WERI-Rb-1 (cell line): ENCODE results near the gene FBXL16.

Experiments used
- DNase-seq: peaks from one replicate; pipeline ENCODE4 v3.0.0-alpha.2; 2020
- H3K27ac ChIP-seq: fragments of 250-450 bp; sonication (Bioruptor Pico); 2 replicates; pipeline ENCODE4 v1.5.1; 2020; ENCODE audit warnings: mild to moderate bottlenecking, moderate library complexity
- H3K27me3 ChIP-seq: fragments of 250-450 bp; sonication (Bioruptor Pico); 2 replicates; pipeline ENCODE4 v1.5.1; 2021; ENCODE audit warnings: mild to moderate bottlenecking, low read depth, moderate library complexity; ENCODE audit not compliant: insufficient read depth, severe bottlenecking
- H3K36me3 ChIP-seq: fragments of 250-450 bp; sonication (Bioruptor Pico); 2 replicates; pipeline ENCODE4 v1.5.1; 2020; ENCODE audit warnings: mild to moderate bottlenecking, moderate library complexity
- H3K4me3 ChIP-seq: 2 replicates; pipeline ENCODE4 v1.5.1; 2011; ENCODE audit warnings: low read depth, mild to moderate bottlenecking, control low read depth, low read length
- H3K9me3 ChIP-seq: fragments of 250-450 bp; sonication (Bioruptor Pico); 2 replicates; pipeline ENCODE4 v1.5.1; 2021; ENCODE audit warnings: mild to moderate bottlenecking, moderate library complexity; ENCODE audit not compliant: severe bottlenecking
- CTCF ChIP-seq: IDR thresholded peaks from 2 replicates; pipeline ENCODE4 v1.5.1; 2011; ENCODE audit warnings: low read depth, mild to moderate bottlenecking, control low read depth, inconsistent platforms, low read length

FBXL16 gene

DNA sequence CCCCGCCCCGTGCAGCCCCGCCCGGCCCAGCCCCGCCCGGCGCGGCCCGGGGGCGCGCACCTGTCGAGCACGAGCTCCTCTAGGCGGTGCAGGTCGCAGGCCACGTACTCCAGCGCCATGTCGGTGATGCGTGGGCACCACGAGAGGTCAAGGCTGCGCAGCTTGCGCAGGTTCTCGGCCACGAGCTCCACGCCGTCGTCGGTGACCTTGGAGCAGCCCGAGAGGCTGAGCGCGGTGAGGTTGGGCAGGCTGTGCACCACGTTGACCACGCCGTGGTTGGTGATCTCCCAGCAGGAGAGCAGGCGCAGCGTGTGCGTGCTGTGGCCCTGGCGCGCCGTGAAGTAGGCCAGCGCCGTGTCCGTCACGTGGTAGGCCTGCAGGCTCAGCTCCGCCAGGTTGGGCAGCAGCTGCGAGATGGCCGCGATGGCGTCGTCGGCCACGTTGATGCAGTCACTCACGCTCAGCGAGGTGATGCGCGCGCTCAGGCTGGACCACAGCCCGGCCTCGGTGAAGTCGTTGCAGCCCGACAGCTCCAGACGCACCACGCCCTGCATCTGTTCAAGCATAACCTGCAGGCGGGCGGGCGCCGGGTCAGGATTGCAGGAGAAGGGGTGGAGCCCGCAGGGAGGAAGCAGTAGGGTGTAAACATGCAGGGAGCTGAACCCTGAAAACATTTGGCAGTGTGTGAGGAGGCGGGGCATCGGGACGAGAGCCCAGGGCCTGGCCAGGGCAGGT is 10.1 kb downstream of the FBXL16 start:
- Histone ChIP-seq H3K36me3 (peaks cover 11% of the 10 kb centered on the region), H3K27me3 (no peaks in the 10 kb centered on the region), H3K9me3 (no peaks in the 10 kb centered on the region), H3K27ac (no peak overlapping the region), H3K4me3 (no peak overlapping the region)
- no peak for DNase-seq
- no peak for TF ChIP-seq CTCF

GRCh38 chr16:694863-695354 is 10.7 kb downstream of the FBXL16 start:
- TF ChIP-seq CTCF, result no peak
- H3K36me3 ChIP-seq, result peaks cover 11% of the 10 kb centered on the region
- DNase-seq, result no peak
- H3K27me3 ChIP-seq, result no peaks in the 10 kb centered on the region
- H3K4me3 ChIP-seq, result no peak overlapping the region
- no peak overlapping the region for H3K27ac ChIP-seq
- no peaks in the 10 kb centered on the region for H3K9me3 ChIP-seq

- Histone ChIP-seq H3K36me3 (peaks cover 11% of the 10 kb centered on the region), H3K4me3 (no peak overlapping the region)
These were observed 11.3 kb downstream of the FBXL16 start for GRCh38 chr16:694187-694862.

DNA sequence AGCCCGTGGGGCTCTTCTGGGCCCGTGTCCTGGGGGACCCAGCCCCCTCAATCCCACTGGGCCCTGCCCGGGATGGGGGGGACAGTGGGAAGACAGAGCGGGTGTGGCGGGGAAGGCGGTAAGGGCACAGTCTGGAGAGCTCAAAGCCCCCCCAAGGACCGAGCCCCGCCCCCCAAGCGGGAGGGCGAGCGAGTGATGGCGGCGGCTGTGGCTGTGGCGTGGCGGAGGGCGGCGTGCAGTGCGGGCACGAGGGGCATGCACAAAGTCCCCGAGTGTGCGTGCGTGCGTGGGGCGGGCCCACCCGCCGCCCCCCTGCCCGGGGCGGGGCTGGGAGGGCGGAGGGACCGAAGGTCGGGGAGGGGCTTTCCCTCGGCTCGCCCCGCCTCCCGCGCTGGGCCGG is 11.8 kb downstream of the FBXL16 start:
- Histone ChIP-seq H3K27ac (no peak overlapping the region), H3K4me3 (no peak overlapping the region), H3K36me3 (peaks cover 11% of the 10 kb centered on the region), H3K9me3 (no peaks in the 10 kb centered on the region), H3K27me3 (no peaks in the 10 kb centered on the region)
- no peak for TF ChIP-seq CTCF
- DNase-seq, result no peak

More at GRCh38 chr16:694187-694862, 11.3 kb downstream of the FBXL16 start:
- DNase-seq, result no peak
- Histone ChIP-seq H3K9me3 (no peaks in the 10 kb centered on the region), H3K27me3 (no peaks in the 10 kb centered on the region), H3K27ac (no peak overlapping the region)
- TF ChIP-seq CTCF, result no peak

DNA sequence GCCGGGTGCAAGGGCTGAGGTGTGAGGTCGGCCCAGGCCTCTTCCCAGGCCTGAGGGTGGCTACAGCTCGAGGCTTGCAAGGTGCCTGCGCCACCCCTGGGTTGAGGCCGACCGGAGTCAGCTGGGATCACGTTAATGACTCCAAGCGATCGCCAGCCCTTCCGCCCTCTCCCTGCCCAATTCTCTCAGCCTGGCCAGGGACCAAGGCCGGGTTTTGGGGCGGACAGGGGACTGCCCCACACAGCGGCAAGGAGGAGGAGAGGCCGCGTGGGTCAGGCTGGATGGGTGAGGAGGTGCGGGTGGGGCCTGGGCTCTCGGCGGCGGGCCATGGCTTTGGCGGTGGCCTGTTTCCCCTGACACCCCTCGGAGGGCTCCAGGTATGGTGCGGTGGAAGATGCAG is 12.2 kb downstream of the FBXL16 start:
- H3K9me3 ChIP-seq, result no peaks in the 10 kb centered on the region
- H3K27ac ChIP-seq, result no peak overlapping the region
- no peak for TF ChIP-seq CTCF
- H3K4me3 ChIP-seq, result no peak overlapping the region
- no peaks in the 10 kb centered on the region for H3K27me3 ChIP-seq
- no peak for DNase-seq
- H3K36me3 ChIP-seq, result peaks cover 11% of the 10 kb centered on the region
